Ammon's horn (tissue), 1 donor: ENCODE results near the gene ATP6V1G1.
"Not testable (repeated sequence)": the region's sequence is repeated elsewhere in the genome, so short reads cannot be mapped to it uniquely, and the experiment has no call there.

Source experiments
- DNase-seq: peaks from one replicate; pipeline ENCODE4 v3.0.0-alpha.2; 2016; ENCODE audit warnings: low spot score

ATP6V1G1 gene

GRCh38 chr9:114580609-114581193 is 6.9 kb upstream of the ATP6V1G1 start:
- DNase-seq = no peak

GRCh38 chr9:114583371-114584155 is 4.0 kb upstream of the ATP6V1G1 start:
- no peak for DNase-seq

DNA sequence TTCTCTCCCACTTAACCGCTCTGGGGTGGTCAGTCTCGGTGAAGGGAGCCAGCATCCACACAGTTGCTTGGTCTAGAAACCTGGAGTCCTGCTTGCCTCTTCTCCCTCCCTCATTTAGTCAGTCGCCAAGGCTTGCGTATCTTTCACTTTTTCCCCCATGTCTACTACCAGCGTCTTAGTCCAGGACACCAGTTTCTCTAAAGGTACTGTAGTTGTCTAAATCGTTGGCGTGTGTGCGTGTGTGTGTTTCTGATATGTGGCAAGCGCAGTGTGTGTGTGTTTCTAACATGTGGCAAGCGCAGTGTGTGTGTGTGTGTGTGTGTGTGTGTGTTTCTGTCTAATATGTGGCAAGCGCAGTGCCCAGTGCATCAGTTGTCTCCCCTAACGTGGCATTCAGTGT is 641 bp downstream of the ATP6V1G1 start:
- DNase-seq = no peak

DNA sequence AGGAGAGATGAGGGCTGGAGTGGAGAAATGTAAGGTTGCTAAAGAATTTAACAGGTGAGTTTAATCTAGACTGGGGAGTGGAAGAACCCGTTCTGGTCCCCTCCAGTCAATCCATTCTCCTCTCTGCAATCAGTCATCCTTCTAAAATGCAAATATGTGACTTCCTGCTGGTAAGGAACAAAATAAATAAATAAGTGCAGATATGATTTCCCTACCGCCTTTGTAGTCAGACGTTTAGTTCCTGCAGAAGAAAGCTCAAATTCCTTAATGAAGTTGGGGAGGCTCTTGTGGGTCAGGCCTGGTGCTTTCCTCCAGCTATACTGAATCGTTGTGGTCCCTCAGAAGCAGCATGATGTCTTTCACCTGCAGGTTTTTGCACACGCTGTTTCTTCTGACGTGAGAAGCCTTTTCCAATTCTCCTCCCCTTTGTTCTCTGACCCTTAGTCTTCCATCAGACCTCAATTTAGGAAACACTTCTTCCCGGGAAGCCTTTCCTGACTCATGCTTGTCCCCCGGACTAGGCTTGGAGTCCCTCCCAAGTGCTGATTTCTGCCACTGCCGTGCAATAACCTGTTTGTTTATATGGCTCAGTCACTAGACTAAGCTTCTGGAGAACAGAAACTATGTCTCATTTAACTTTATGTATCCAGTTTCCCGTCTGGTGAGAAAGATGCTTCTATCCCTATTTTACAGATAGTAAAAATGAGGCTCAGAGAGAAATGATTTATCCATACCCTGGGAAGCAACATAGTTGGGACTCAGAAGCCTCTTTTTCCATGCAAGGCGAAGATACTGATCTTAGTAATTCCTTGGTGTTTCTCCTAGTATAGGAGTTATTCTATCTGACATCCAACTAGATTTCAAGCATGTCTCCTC is 1.3 kb downstream of the ATP6V1G1 start:
- DNase-seq = no peak

DNA sequence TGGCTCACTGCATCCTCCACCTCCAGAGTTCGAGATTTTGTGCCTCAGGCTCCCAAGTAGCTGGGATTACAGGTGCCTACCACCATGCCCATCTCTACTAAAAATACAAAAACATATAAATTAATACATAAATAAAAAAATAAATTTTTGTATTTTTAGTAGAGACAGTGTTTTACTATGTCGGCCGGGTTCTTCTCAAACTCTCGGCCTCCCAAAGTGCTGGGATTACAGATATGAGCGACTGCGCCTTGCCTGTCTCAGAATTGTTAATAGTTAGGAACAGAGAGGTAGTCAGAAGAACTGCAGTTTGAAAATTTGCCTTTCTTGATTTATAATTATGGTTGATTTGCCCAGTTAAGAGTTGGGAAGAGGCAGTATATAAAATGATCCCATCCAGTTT is 2.8 kb downstream of the ATP6V1G1 start:
- DNase-seq = no peak

GRCh38 chr9:114591291-114591787 is 3.8 kb downstream of the ATP6V1G1 start:
- DNase-seq = no peak

DNA sequence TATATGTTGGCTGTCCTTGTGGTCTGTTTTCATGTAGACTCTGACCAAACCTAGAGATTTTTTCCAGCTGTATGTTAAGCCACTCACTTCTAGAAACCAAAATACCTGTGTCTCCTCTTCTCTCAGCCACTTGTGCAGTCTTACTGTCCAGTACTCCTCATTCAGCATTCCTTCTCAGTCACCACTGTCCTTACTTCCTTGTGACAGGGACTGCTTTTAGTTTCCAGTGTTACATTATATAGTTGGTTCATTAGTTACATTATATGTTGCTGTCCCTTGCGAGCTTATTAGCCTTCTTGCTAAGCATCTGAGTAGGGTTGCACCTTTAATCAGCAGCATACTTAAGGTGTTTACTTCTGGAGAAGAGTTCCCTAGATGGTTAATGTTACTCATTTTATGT is 4.3 kb downstream of the ATP6V1G1 start:
- DNase-seq = no peak

DNA sequence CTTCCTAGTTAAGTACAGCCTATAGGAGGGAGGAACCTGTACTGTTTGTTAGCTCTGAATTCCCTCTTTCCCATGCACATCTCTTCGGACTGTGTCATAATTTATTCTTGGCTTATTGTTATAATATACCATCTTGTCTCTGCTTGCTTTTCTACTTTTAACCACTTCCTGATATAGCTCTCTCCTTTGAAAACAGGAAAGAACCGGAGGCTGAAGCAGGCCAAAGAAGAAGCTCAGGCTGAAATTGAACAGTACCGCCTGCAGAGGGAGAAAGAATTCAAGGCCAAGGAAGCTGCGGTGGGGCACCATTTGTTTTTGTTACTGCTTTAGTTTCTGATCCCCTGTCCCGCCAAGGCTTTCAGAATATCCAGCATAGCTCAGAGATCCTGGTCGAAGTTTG is 4.8 kb downstream of the ATP6V1G1 start:
- DNase-seq = peak; percentile 34

GRCh38 chr9:114594136-114594535 is 6.6 kb downstream of the ATP6V1G1 start:
- no peak for DNase-seq

DNA sequence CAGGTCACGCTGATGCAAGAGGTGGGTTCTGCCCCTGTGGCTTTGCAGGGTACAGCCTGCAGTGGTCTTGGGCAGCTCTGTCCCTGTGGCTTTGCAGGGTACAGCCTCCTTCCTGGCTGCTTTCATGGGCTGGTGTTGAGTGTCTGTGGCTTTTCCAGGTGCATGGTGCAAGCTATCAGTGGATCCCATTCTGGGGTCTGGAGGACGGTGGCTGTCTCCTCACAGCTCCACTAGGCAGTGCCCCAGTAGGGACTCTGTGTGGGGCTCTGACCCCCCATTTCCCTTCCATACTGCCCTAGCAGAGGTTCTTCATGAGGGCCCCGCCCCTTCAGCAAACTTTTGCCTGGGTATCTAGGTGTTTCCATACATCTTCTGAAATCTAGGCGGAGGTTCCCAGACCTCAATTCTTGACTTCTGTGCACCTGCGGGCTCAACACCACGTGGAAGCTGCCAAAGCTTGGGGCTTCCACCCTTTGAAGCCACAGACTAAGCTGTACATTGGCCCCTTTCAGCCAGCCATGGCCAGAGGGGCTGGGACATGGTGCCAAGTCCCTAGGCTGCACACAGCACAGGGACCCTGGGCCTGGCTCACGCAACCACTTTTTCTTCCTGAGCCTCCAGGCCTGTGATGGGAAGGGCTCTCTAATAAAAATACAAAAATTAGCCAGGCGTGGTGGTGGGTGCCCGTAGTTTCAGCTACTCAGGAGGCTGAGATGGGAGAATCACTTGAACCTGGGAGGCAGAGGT is 13.1 kb downstream of the ATP6V1G1 start:
- DNase-seq = not testable (repeated sequence)

DNA sequence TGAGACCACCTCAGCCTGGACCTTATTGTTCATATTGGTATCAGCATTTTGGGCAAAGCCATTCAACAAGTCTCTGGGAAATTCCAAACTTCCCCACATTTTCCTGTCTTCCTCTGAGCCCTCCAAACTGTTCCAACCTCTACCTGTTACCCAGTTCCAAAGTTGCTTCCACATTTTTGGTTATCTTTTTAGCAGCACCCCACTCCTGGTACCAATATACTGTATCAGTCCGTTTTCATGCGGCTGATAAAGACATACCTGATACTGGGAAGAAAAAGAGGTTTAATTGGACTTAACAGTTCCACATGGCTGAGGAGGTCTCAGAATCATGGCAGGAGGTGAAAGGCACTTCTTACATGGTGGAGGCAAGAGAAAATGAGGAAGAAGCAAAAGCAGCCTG is 14.2 kb downstream of the ATP6V1G1 start:
- DNase-seq = not testable (repeated sequence)

- DNase-seq = no peak
These were observed 15.1 kb downstream of the ATP6V1G1 start for GRCh38 chr9:114602620-114603019.

GRCh38 chr9:114603248-114603647 is 15.7 kb downstream of the ATP6V1G1 start:
- no peak for DNase-seq

- DNase-seq = no peak
These were observed 17.4 kb downstream of the ATP6V1G1 start for GRCh38 chr9:114604989-114605388.

DNA sequence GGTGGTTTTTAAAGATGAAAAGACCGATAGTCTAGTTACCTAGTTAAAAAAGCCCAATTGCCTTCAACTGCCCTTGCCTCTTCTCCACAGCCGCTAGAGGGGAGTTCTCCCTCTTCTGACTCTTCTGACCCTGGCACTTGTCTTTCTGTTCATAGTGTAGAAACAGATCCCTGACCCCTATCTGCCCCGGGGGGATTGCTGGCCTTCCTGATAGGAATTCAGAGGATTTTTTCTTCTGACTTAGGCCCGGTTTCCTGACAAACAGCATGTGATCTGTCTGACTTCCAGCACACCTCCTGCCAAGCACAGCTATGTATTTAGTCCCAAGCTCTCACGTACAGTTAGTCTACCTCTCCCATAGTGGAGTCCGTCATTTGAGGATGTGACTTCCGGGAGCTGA is 18.5 kb downstream of the ATP6V1G1 start:
- no peak for DNase-seq

DNA sequence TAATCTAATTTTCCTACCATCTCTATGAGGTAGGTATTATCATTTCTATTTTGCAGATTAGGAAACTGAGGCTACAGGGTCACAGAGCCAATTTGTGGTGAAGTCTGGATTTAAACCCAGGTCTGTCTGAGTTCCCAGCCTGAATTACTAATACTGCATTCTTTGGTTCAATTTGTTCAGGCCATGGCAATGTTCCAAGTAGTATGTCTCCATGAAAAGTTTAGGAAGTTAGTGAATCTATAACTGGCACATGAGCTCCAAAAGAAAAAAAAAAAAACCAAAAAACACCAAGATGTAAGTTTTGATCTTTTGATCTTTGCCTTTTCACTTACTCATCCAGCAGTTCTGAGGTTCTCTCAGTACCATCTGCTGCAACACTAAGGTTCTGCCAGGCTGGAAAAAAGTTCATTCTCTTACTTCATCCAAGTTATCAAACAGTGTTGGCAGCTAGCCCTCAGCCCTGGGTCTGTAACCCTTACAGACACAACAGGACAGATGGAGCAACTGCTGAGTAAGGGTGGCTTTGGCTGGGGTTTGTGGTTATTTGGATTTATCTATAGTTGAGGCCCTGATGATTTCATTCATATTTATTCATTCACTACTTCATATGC is 19.1 kb downstream of the ATP6V1G1 start:
- DNase-seq = no peak

GRCh38 chr9:114607671-114608524 is 20.3 kb downstream of the ATP6V1G1 start:
- no peak for DNase-seq

- no peak for DNase-seq
These were observed 20.9 kb downstream of the ATP6V1G1 start for GRCh38 chr9:114608525-114608796.

- peak; percentile 49 for DNase-seq
These were observed 24.1 kb downstream of the ATP6V1G1 start for GRCh38 chr9:114611516-114612271.
